Measurements from ENCODE around the gene OGA.

The OGA gene

DNA sequence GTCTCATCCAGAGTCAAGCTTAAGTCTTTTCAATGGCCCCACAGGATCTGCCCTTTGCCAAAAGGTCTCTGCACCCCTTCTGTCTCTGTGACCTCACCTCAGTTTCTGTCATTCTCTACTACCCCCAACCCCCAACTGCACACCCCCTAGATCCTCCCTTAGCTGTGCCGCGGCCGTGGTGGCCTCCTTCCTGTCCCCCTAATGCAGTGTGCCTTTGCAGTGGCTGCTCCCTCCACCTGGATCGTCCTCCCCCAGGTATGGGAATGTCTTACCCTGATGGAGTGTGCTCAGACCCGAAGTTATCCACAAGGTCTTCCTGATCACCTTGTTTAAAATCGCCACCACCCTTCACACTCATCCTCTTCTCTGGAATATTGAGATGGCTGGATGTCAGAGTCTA, 51.9 kb downstream of the OGA start (continued):
- TF ChIP-seq ZNF8 (CRISPR knock-in tag; IDR thresholded peaks at IDR 0.05): no peak
- no peak for TF ChIP-seq ARNTL (CRISPR knock-in tag; IDR thresholded peaks at IDR 0.05; ENCODE audit: borderline replicate concordance, low read depth)
- TF ChIP-seq ZNF70 (CRISPR knock-in tag; IDR thresholded peaks at IDR 0.05): no peak
- no peak for TF ChIP-seq OSR1 (CRISPR knock-in tag; IDR thresholded peaks at IDR 0.05)
- no peak for TF ChIP-seq ZFP3 (CRISPR knock-in tag; IDR thresholded peaks at IDR 0.05)
- TF ChIP-seq, protein P1, sequence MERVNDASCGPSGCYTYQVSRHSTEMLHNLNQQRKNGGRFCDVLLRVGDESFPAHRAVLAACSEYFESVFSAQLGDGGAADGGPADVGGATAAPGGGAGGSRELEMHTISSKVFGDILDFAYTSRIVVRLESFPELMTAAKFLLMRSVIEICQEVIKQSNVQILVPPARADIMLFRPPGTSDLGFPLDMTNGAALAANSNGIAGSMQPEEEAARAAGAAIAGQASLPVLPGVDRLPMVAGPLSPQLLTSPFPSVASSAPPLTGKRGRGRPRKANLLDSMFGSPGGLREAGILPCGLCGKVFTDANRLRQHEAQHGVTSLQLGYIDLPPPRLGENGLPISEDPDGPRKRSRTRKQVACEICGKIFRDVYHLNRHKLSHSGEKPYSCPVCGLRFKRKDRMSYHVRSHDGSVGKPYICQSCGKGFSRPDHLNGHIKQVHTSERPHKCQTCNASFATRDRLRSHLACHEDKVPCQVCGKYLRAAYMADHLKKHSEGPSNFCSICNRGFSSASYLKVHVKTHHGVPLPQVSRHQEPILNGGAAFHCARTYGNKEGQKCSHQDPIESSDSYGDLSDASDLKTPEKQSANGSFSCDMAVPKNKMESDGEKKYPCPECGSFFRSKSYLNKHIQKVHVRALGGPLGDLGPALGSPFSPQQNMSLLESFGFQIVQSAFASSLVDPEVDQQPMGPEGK (CRISPR knock-in tag; IDR thresholded peaks at IDR 0.05; ENCODE audit: borderline replicate concordance): no peak

DNA sequence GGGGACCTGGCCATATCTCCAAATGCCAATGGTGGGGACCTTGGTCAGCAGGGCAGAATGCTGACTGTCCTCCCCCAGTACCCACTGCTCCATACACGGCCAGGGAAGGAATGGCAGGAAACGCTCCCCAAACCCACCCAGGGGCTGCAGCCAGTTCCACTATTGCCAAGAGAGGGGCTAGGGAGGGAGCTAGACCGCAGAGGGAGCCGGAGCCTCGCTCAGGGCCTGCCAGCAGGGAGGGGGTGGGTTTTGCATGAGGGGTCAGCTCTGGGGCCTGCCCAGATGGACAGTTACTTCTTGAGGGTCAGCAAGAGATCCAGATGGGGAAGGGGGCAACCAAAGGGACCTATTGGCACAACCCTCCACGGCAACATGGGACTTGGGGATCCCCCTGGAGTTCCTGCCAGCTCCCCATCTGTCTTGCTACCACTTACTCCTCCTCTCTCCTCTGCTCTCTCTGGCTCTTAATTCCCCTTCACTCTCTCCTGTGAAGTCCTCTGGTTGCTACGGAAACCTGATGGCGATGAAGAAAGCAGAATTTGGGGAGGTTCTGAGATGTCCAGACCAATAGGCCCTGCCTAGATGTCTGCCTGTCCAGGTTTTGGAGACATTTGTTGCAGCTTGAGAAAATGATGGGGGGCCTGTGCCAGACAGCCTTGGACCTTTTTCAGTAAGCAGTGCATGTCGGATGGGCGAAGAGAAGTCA, 55.0 kb downstream of the OGA start:
- ATAC-seq: no peak
- TF ChIP-seq ZNF8 (CRISPR knock-in tag; IDR thresholded peaks at IDR 0.05) (no peak), PPARA (CRISPR knock-in tag; IDR thresholded peaks at IDR 0.05; ENCODE audit: borderline replicate concordance) (no peak), ISL1 (CRISPR knock-in tag; IDR thresholded peaks at IDR 0.05) (no peak), ZFP3 (CRISPR knock-in tag; IDR thresholded peaks at IDR 0.05) (no peak), ARNTL (CRISPR knock-in tag; IDR thresholded peaks at IDR 0.05; ENCODE audit: borderline replicate concordance, low read depth) (no peak), BACH2 (CRISPR knock-in tag; IDR thresholded peaks at IDR 0.05; ENCODE audit: borderline replicate concordance) (no peak), ZC3H10 (CRISPR knock-in tag; IDR thresholded peaks at IDR 0.05) (no peak), CSDC2 (CRISPR knock-in tag; IDR thresholded peaks at IDR 0.05) (no peak)
- TF ChIP-seq, protein P2, sequence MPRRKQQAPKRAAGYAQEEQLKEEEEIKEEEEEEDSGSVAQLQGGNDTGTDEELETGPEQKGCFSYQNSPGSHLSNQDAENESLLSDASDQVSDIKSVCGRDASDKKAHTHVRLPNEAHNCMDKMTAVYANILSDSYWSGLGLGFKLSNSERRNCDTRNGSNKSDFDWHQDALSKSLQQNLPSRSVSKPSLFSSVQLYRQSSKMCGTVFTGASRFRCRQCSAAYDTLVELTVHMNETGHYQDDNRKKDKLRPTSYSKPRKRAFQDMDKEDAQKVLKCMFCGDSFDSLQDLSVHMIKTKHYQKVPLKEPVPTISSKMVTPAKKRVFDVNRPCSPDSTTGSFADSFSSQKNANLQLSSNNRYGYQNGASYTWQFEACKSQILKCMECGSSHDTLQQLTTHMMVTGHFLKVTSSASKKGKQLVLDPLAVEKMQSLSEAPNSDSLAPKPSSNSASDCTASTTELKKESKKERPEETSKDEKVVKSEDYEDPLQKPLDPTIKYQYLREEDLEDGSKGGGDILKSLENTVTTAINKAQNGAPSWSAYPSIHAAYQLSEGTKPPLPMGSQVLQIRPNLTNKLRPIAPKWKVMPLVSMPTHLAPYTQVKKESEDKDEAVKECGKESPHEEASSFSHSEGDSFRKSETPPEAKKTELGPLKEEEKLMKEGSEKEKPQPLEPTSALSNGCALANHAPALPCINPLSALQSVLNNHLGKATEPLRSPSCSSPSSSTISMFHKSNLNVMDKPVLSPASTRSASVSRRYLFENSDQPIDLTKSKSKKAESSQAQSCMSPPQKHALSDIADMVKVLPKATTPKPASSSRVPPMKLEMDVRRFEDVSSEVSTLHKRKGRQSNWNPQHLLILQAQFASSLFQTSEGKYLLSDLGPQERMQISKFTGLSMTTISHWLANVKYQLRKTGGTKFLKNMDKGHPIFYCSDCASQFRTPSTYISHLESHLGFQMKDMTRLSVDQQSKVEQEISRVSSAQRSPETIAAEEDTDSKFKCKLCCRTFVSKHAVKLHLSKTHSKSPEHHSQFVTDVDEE (CRISPR knock-in tag; IDR thresholded peaks at IDR 0.05): no peak
- TF ChIP-seq, protein P3, sequence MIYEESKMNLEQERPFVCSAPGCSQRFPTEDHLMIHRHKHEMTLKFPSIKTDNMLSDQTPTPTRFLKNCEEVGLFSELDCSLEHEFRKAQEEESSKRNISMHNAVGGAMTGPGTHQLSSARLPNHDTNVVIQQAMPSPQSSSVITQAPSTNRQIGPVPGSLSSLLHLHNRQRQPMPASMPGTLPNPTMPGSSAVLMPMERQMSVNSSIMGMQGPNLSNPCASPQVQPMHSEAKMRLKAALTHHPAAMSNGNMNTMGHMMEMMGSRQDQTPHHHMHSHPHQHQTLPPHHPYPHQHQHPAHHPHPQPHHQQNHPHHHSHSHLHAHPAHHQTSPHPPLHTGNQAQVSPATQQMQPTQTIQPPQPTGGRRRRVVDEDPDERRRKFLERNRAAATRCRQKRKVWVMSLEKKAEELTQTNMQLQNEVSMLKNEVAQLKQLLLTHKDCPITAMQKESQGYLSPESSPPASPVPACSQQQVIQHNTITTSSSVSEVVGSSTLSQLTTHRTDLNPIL (CRISPR knock-in tag; IDR thresholded peaks at IDR 0.05; ENCODE audit: low read depth): no peak

DNA sequence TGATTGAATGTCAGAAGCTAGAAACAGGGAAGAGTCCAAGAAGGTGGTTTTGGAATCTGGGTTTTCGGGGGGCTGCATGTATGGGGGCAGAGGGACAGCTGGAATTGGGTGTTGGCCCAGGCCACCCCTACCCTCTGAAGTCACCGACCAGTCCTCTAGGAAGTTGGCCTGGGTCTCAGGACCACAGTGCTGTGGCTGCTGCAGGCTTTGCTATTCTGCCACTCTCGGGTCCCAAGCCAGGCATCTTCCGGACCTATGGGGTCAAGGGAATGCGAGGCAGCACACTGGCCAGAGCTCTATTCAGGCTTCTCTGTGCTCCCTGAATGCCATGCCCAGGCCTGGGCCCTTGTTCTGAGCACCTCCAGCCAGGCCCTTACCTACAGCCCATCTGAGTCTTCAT, 55.5 kb downstream of the OGA start:
- TF ChIP-seq TCF4 (CRISPR knock-in tag; IDR thresholded peaks at IDR 0.05; ENCODE audit: borderline replicate concordance): no peak
- no peak for TF ChIP-seq ZNF70 (CRISPR knock-in tag; IDR thresholded peaks at IDR 0.05)
- TF ChIP-seq, protein P4, sequence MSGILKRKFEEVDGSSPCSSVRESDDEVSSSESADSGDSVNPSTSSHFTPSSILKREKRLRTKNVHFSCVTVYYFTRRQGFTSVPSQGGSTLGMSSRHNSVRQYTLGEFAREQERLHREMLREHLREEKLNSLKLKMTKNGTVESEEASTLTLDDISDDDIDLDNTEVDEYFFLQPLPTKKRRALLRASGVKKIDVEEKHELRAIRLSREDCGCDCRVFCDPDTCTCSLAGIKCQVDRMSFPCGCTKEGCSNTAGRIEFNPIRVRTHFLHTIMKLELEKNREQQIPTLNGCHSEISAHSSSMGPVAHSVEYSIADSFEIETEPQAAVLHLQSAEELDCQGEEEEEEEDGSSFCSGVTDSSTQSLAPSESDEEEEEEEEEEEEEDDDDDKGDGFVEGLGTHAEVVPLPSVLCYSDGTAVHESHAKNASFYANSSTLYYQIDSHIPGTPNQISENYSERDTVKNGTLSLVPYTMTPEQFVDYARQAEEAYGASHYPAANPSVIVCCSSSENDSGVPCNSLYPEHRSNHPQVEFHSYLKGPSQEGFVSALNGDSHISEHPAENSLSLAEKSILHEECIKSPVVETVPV (CRISPR knock-in tag; IDR thresholded peaks at IDR 0.05): no peak
- no peak for TF ChIP-seq ZNF8 (CRISPR knock-in tag; IDR thresholded peaks at IDR 0.05)
- no peak for TF ChIP-seq OSR1 (CRISPR knock-in tag; IDR thresholded peaks at IDR 0.05)
- TF ChIP-seq, protein P1 (CRISPR knock-in tag; IDR thresholded peaks at IDR 0.05; ENCODE audit: borderline replicate concordance): no peak
- no peak for TF ChIP-seq ZNF565 (CRISPR knock-in tag; conservative IDR thresholded peaks at IDR 0.05; ENCODE audit: low read depth)
- no peak for TF ChIP-seq RARB (CRISPR knock-in tag; IDR thresholded peaks at IDR 0.05)
- no peak for TF ChIP-seq ZFP3 (CRISPR knock-in tag; IDR thresholded peaks at IDR 0.05)
- TF ChIP-seq, protein P3 (CRISPR knock-in tag; IDR thresholded peaks at IDR 0.05; ENCODE audit: low read depth): no peak
- no peak for TF ChIP-seq GLIS3 (CRISPR knock-in tag; IDR thresholded peaks at IDR 0.05)
- TF ChIP-seq ISL1 (CRISPR knock-in tag; IDR thresholded peaks at IDR 0.05): no peak
- TF ChIP-seq, protein P5, sequence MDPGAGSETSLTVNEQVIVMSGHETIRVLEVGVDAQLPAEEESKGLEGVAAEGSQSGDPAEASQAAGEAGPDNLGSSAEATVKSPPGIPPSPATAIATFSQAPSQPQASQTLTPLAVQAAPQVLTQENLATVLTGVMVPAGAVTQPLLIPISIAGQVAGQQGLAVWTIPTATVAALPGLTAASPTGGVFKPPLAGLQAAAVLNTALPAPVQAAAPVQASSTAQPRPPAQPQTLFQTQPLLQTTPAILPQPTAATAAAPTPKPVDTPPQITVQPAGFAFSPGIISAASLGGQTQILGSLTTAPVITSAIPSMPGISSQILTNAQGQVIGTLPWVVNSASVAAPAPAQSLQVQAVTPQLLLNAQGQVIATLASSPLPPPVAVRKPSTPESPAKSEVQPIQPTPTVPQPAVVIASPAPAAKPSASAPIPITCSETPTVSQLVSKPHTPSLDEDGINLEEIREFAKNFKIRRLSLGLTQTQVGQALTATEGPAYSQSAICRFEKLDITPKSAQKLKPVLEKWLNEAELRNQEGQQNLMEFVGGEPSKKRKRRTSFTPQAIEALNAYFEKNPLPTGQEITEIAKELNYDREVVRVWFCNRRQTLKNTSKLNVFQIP (CRISPR knock-in tag; IDR thresholded peaks at IDR 0.05; ENCODE audit: borderline replicate concordance, low read depth): no peak
- no peak for TF ChIP-seq ESRRG (CRISPR knock-in tag; IDR thresholded peaks at IDR 0.05)
- no peak for TF ChIP-seq BACH2 (CRISPR knock-in tag; IDR thresholded peaks at IDR 0.05; ENCODE audit: borderline replicate concordance)
- TF ChIP-seq CSDC2 (CRISPR knock-in tag; IDR thresholded peaks at IDR 0.05): no peak

More for the DNA sequence above, 55.5 kb downstream of the OGA start:
- ATAC-seq: no peak
